ENCODE data around the gene MYO5B.

- TF ChIP-seq, protein P1, sequence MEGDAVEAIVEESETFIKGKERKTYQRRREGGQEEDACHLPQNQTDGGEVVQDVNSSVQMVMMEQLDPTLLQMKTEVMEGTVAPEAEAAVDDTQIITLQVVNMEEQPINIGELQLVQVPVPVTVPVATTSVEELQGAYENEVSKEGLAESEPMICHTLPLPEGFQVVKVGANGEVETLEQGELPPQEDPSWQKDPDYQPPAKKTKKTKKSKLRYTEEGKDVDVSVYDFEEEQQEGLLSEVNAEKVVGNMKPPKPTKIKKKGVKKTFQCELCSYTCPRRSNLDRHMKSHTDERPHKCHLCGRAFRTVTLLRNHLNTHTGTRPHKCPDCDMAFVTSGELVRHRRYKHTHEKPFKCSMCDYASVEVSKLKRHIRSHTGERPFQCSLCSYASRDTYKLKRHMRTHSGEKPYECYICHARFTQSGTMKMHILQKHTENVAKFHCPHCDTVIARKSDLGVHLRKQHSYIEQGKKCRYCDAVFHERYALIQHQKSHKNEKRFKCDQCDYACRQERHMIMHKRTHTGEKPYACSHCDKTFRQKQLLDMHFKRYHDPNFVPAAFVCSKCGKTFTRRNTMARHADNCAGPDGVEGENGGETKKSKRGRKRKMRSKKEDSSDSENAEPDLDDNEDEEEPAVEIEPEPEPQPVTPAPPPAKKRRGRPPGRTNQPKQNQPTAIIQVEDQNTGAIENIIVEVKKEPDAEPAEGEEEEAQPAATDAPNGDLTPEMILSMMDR (IDR thresholded peaks at IDR 0.05): no peak
- TF ChIP-seq POLR2AphosphoS5 (IDR thresholded peaks at IDR 0.05) (no peak), POLR2A (IDR thresholded peaks at IDR 0.05) (no peak), EP300 (IDR thresholded peaks at IDR 0.05) (no peak)
Measured at GRCh38 chr18:49905771-49906170, 289.2 kb downstream of the MYO5B start.
